Upper lobe of right lung (tissue), 1 donor: ENCODE data around the gene OTUD7B. TPM values are rescaled to one million over a fixed set of nuclear protein-coding genes. Genes with fewer than 3 reads are reported as not detected.

Experiments
- ATAC-seq: fragments of 200-7000 bp; cut with Tn5 transposase; one replicate; pipeline ENCODE4 v1.9.1; 2020; ENCODE audit warnings: mild to moderate bottlenecking, moderate library complexity
- DNase-seq: peaks from one replicate; pipeline ENCODE4 v3.0.0-alpha.2; 2020
- H3K27ac ChIP-seq: fragments of 200-600 bp; one replicate; pipeline ENCODE4 v1.8.0; 2022
- H3K27me3 ChIP-seq: fragments of 200-600 bp; one replicate; pipeline ENCODE4 v1.8.0; 2022; ENCODE audit warnings: mild to moderate bottlenecking
- H3K36me3 ChIP-seq: fragments of 200-600 bp; one replicate; pipeline ENCODE4 v1.8.0; 2022
- H3K4me1 ChIP-seq: fragments of 200-600 bp; one replicate; pipeline ENCODE4 v1.8.0; 2022
- H3K4me3 ChIP-seq: fragments of 200-600 bp; one replicate; pipeline ENCODE4 v1.8.0; 2022; ENCODE audit warnings: mild to moderate bottlenecking
- H3K9me3 ChIP-seq: fragments of 200-600 bp; one replicate; pipeline ENCODE4 v1.8.0; 2022
- CTCF ChIP-seq: fragments of 200-600 bp; IDR thresholded peaks from one replicate; pipeline ENCODE4 v1.8.0; 2022; ENCODE audit warnings: antibody characterized with exemption
- intact Hi-C: fragments of 100-400 bp; cut with DNase I; formaldehyde crosslinking; loops from one replicate; pipeline ENCODE4 v1.11.0; 2022
- total RNA-seq: library from RNA; stranded (reverse); fragmentation: NEBNext Ultra II Directional; extraction: Animal tissue kit (Norgen Biotek cat#: 25700); gene quantifications from one replicate; pipeline ENCODE4 v1.2.1, GENCODE V29; 2021
- donor health status: DM: no; HTN: yes; CAD: no; lungs with severe emphysema.

OTUD7B gene
- total RNA-seq, 1 donor from 2014 or later, result 35.3 TPM

GRCh38 chr1:149916193-149916897 is 94.2 kb downstream of the OTUD7B start:
- no peak for ATAC-seq
- DNase-seq, result no peak
- Histone ChIP-seq H3K27me3 (no peaks in the 10 kb centered on the region), H3K27ac (no peak overlapping the region), H3K36me3 (no peaks in the 10 kb centered on the region), H3K4me3 (no peak overlapping the region), H3K9me3 (no peaks in the 10 kb centered on the region), H3K4me1 (peaks cover 14% of the 10 kb centered on the region)
- no peak for TF ChIP-seq CTCF
- intact Hi-C loops, result no loop called here

GRCh38 chr1:149915429-149916192 is 94.9 kb downstream of the OTUD7B start:
- intact Hi-C loops, result no loop called here
- ATAC-seq (no peak), DNase-seq (no peak)
- H3K4me3 ChIP-seq, result no peak overlapping the region
- no peaks in the 10 kb centered on the region for H3K36me3 ChIP-seq
- no peak for TF ChIP-seq CTCF
- H3K27ac ChIP-seq, result no peak overlapping the region
- H3K4me1 ChIP-seq, result peaks cover 14% of the 10 kb centered on the region
- H3K27me3 ChIP-seq, result no peaks in the 10 kb centered on the region
- H3K9me3 ChIP-seq, result no peaks in the 10 kb centered on the region

- Histone ChIP-seq H3K4me3 (no peak overlapping the region), H3K36me3 (no peaks in the 10 kb centered on the region), H3K27me3 (no peaks in the 10 kb centered on the region), H3K9me3 (no peaks in the 10 kb centered on the region), H3K4me1 (peaks cover 14% of the 10 kb centered on the region), H3K27ac (no peak overlapping the region)
- intact Hi-C loops, result no loop called here
- DNase-seq (no peak), ATAC-seq (no peak)
- TF ChIP-seq CTCF, result no peak
Observed at GRCh38 chr1:149914545-149914944, 96.0 kb downstream of the OTUD7B start.

- intact Hi-C loops, result no loop called here
- DNase-seq (no peak), ATAC-seq (no peak)
- TF ChIP-seq CTCF, result no peak
- Histone ChIP-seq H3K9me3 (no peaks in the 10 kb centered on the region), H3K27ac (no peak overlapping the region), H3K27me3 (no peaks in the 10 kb centered on the region), H3K4me3 (no peak overlapping the region), H3K36me3 (no peaks in the 10 kb centered on the region), H3K4me1 (no peaks in the 10 kb centered on the region)
Observed at GRCh38 chr1:149906570-149907075, 103.9 kb downstream of the OTUD7B start.

- intact Hi-C loops, result no loop called here
- no peak for ATAC-seq
- H3K4me1 ChIP-seq, result peaks cover 5% of the 10 kb centered on the region
- DNase-seq, result no peak
- H3K27ac ChIP-seq, result no peak overlapping the region
- no peaks in the 10 kb centered on the region for H3K27me3 ChIP-seq
- no peak for TF ChIP-seq CTCF
- no peaks in the 10 kb centered on the region for H3K36me3 ChIP-seq
- no peaks in the 10 kb centered on the region for H3K9me3 ChIP-seq
- H3K4me3 ChIP-seq, result no peak overlapping the region
Observed at GRCh38 chr1:149903836-149904491, 106.6 kb downstream of the OTUD7B start.
